Neural crest cell (in vitro differentiated cells): ENCODE data around the gene NFIB. TPM values are rescaled to one million over a fixed set of nuclear protein-coding genes. Genes with fewer than 3 reads are reported as not detected.

ENCODE experiments used
- DNase-seq: peaks from one replicate; pipeline ENCODE4 v3.0.0; 2021; ENCODE audit warnings: low read depth, mixed read lengths, low spot score
- H3K27ac Mint-ChIP-seq: one replicate; pipeline ENCODE4 v1.8.0; 2021; ENCODE audit warnings: mild to moderate bottlenecking, mixed read lengths; ENCODE audit not compliant: unreplicated experiment
- H3K27me3 Mint-ChIP-seq: 2 replicates; pipeline ENCODE4 v1.8.0; 2021; ENCODE audit warnings: low read depth, mild to moderate bottlenecking, mixed read lengths
- H3K36me3 Mint-ChIP-seq: 2 replicates; pipeline ENCODE4 v1.8.0; 2021; ENCODE audit warnings: low read depth, mild to moderate bottlenecking, mixed read lengths
- H3K4me1 Mint-ChIP-seq: 2 replicates; pipeline ENCODE4 v1.8.0; 2021; ENCODE audit warnings: mixed read lengths
- H3K4me3 Mint-ChIP-seq: one replicate; pipeline ENCODE4 v1.8.0; 2021; ENCODE audit warnings: mild to moderate bottlenecking, mixed read lengths
- H3K9me3 Mint-ChIP-seq: 2 replicates; pipeline ENCODE4 v1.8.0; 2021; ENCODE audit warnings: mixed read lengths
- total RNA-seq: library from RNA; stranded (reverse); gene quantifications from 2 replicates; pipeline ENCODE4 v1.2.1, GENCODE V29; 2021
- TF ChIP-seq, protein P1 (sequence below): fragments of 200-600 bp; sonication (generic); conservative IDR thresholded peaks from 2 replicates; pipeline ENCODE4 v1.5.0; 2021; ENCODE audit warnings: antibody characterized with exemption, mild to moderate bottlenecking

Gene NFIB
- total RNA-seq, 1 donor from 2014 or later: 3.7 TPM

DNA sequence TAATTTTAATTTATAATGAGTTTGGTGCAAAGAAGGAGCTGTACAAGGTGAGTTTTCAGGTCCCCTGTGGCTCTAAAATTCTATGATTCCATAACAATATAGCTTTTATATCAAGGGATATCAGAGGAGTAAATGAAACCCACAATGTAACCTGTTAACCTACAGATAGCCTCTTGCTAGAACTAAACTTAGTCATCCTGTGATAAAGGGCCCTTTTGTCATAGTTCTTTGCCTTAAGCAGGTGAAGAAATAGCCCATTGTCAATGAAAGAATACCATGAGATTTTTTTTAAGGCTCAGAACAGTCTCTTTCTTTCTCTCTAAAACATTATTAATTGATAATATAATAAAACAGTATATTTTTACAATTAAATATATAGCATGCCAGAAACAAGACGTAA, 127.8 kb downstream of the NFIB start:
- H3K4me3 Mint-ChIP-seq: no peak overlapping the region
- H3K36me3 Mint-ChIP-seq: no peaks in the 10 kb centered on the region
- TF ChIP-seq, protein P1, sequence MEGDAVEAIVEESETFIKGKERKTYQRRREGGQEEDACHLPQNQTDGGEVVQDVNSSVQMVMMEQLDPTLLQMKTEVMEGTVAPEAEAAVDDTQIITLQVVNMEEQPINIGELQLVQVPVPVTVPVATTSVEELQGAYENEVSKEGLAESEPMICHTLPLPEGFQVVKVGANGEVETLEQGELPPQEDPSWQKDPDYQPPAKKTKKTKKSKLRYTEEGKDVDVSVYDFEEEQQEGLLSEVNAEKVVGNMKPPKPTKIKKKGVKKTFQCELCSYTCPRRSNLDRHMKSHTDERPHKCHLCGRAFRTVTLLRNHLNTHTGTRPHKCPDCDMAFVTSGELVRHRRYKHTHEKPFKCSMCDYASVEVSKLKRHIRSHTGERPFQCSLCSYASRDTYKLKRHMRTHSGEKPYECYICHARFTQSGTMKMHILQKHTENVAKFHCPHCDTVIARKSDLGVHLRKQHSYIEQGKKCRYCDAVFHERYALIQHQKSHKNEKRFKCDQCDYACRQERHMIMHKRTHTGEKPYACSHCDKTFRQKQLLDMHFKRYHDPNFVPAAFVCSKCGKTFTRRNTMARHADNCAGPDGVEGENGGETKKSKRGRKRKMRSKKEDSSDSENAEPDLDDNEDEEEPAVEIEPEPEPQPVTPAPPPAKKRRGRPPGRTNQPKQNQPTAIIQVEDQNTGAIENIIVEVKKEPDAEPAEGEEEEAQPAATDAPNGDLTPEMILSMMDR: no peak
- no peaks in the 10 kb centered on the region for H3K4me1 Mint-ChIP-seq
- DNase-seq: no peak
- H3K27me3 Mint-ChIP-seq: no peaks in the 10 kb centered on the region
- H3K9me3 Mint-ChIP-seq: no peaks in the 10 kb centered on the region
- no peak overlapping the region for H3K27ac Mint-ChIP-seq

DNA sequence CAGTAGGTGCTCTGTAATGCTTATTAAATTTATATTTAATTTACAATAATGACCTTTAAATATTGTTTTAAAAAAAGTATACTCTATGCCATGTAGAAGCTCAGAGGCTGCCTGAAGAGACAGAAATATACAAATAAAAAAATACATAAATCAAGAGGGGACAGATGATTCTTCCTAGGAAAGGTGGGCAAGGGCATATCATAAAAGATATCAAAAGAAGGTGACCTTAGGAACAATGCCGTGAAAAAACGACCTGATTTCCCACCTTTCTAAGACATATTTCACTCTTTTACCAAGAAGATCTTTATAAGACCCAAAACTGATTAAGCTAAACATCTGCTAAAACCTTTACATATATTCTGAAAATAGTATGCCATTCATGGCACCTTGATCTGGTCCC, 128.9 kb downstream of the NFIB start:
- DNase-seq: no peak
- no peaks in the 10 kb centered on the region for H3K36me3 Mint-ChIP-seq
- TF ChIP-seq, protein P1: no peak
- no peaks in the 10 kb centered on the region for H3K4me1 Mint-ChIP-seq
- H3K4me3 Mint-ChIP-seq: no peak overlapping the region
- H3K9me3 Mint-ChIP-seq: no peaks in the 10 kb centered on the region
- no peaks in the 10 kb centered on the region for H3K27me3 Mint-ChIP-seq
- no peak overlapping the region for H3K27ac Mint-ChIP-seq

DNA sequence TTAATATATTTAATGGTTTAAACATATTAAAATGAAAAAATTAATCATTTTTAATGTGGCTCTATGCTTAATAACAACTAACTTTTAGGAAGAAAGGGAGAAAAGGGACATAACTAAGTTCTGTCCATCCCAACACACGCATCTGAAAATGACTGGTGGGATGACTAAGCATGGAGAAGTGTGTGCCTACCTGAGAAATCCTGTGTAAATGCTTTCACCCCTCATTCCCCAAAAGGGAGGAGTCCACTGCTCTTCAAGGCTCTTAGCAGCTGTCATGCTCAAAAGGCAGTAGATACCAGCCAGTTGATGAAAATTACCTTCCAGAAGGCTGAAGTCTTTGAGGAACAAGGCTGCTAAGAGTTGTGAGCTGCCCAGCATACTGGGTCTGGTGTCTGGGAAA, 130.9 kb downstream of the NFIB start:
- H3K4me3 Mint-ChIP-seq: no peak overlapping the region
- DNase-seq: no peak
- H3K27me3 Mint-ChIP-seq: no peaks in the 10 kb centered on the region
- H3K4me1 Mint-ChIP-seq: no peaks in the 10 kb centered on the region
- H3K36me3 Mint-ChIP-seq: no peaks in the 10 kb centered on the region
- H3K27ac Mint-ChIP-seq: no peak overlapping the region
- H3K9me3 Mint-ChIP-seq: no peaks in the 10 kb centered on the region
- TF ChIP-seq, protein P1: no peak

DNA sequence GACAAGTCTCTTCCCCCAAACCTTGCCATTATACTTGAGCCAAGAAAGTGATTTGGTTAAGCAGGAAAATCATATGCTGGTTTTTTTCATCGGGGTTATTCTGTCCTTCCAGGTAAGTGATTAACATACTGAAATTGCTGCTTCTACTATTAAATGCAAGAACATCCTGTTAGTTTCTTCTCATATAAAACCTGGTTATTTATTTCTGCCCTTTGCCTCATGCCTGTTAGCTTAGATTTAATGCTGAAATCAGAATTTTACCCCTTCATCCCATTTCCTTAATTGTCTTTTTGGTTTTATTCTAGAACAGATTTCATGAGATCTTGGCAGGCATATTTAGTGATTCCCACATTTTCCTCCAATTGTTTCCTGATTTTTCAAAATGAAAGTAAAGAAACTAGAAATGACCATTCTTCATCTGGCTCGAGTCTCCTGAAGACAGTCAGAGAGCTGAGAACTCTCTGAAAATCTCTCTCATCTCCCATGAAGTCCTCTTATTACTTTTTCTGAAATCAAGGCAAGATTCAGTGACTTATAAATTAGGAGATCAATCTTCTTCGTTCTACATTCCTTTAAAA, 132.9 kb downstream of the NFIB start:
- DNase-seq: no peak
- TF ChIP-seq, protein P1: no peak
- H3K36me3 Mint-ChIP-seq: no peaks in the 10 kb centered on the region
- H3K27me3 Mint-ChIP-seq: no peaks in the 10 kb centered on the region
- H3K9me3 Mint-ChIP-seq: no peaks in the 10 kb centered on the region
- H3K4me3 Mint-ChIP-seq: no peak overlapping the region
- H3K27ac Mint-ChIP-seq: no peak overlapping the region
- no peaks in the 10 kb centered on the region for H3K4me1 Mint-ChIP-seq

DNA sequence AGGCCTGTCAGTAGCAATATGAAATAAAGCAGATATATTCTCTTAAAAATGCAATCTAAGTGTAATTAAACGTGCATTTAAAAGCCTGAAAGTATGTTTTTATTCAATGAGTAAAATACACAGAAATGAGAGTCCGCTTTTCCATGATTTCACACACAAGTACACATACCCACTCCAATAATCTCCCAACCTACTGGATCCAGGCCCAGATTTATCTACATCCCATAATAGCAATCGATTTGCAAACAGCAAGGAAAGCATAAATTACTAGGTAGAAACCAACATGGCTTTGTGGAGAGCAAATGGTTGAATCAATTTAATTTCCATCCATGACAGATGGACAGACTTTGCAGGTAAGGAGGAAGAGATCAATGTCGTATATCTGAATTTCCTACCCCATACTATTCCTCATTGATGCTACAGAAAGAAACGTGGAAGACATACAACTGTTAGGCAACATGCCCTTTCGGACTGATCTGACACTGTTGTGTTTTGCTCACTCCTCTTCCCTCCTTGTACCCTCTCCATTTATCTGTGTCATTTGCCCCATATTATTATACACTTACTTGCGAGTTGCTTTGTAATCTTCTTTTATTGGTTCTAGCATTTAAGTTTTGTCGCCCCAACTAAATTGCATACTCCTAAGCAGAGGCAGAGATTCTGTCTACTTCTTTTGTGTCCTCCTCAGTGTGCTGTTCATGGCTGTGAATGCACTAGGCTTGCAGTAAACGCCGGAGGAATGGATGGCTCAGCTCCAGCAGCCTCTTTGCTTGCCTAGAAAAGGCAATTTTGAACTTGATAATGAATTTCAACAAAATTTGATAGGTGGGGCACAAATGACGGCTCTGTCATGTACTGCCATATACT, 133.6 kb downstream of the NFIB start:
- DNase-seq: no peak
- Mint-ChIP-seq H3K4me3 (no peak overlapping the region), H3K36me3 (no peaks in the 10 kb centered on the region), H3K27ac (no peak overlapping the region), H3K9me3 (no peaks in the 10 kb centered on the region), H3K4me1 (no peaks in the 10 kb centered on the region), H3K27me3 (no peaks in the 10 kb centered on the region)
- TF ChIP-seq, protein P1: no peak
